ENCODE results near the gene WIPF1.

The WIPF1 gene

GRCh38 chr2:174586418-174587295, 10.9 kb downstream of the WIPF1 start:
- no peak for TF ChIP-seq CTCF (IDR thresholded peaks at IDR 0.05; ENCODE audit: borderline replicate concordance, insufficient read depth, low read depth, low read length)
- H3K4me3 ChIP-seq (ENCODE audit: low read depth, low read length), result no peak overlapping the region

GRCh38 chr2:174585657-174586252, 11.8 kb downstream of the WIPF1 start:
- H3K4me3 ChIP-seq (ENCODE audit: low read depth, low read length), result no peak overlapping the region
- TF ChIP-seq CTCF (IDR thresholded peaks at IDR 0.05; ENCODE audit: borderline replicate concordance, insufficient read depth, low read depth, low read length), result no peak

GRCh38 chr2:174585146-174585545, 12.5 kb downstream of the WIPF1 start:
- TF ChIP-seq CTCF (IDR thresholded peaks at IDR 0.05; ENCODE audit: borderline replicate concordance, insufficient read depth, low read depth, low read length), result no peak
- H3K4me3 ChIP-seq (ENCODE audit: low read depth, low read length), result no peak overlapping the region

GRCh38 chr2:174581491-174581890, 16.1 kb downstream of the WIPF1 start:
- TF ChIP-seq CTCF (IDR thresholded peaks at IDR 0.05; ENCODE audit: borderline replicate concordance, insufficient read depth, low read depth, low read length), result no peak
- no peak overlapping the region for H3K4me3 ChIP-seq (ENCODE audit: low read depth, low read length)

- no peak for TF ChIP-seq CTCF (IDR thresholded peaks at IDR 0.05; ENCODE audit: borderline replicate concordance, insufficient read depth, low read depth, low read length)
- no peak overlapping the region for H3K4me3 ChIP-seq (ENCODE audit: low read depth, low read length)
Observed at GRCh38 chr2:174580951-174581350, 16.7 kb downstream of the WIPF1 start.

GRCh38 chr2:174577967-174578589, 19.5 kb downstream of the WIPF1 start:
- TF ChIP-seq CTCF (IDR thresholded peaks at IDR 0.05; ENCODE audit: borderline replicate concordance, insufficient read depth, low read depth, low read length), result peak; percentile 62
- no peak overlapping the region for H3K4me3 ChIP-seq (ENCODE audit: low read depth, low read length)
